Naive B cell (primary cell): ENCODE measurements around the gene CD44. TPM values are rescaled to one million over a fixed set of nuclear protein-coding genes. Genes with fewer than 3 reads are reported as not detected.
A peak's percentile ranks its signal among the peaks of the same experiment; 100 is the strongest.
"Not testable (repeated sequence)": the region's sequence is repeated elsewhere in the genome, so short reads cannot be mapped to it uniquely, and the experiment has no call there.

Source experiments
- ATAC-seq, 2 donors: fragments of 150-1000 bp; cut with Tn5 transposase; 2 replicates each; pipeline ENCODE4 v1.10.0; 2021; ENCODE audit warnings: low read depth in 2 of 2, mild to moderate bottlenecking in 2 of 2, moderate library complexity in 2 of 2
- DNase-seq: peaks from one replicate; pipeline ENCODE4 v3.0.0; 2022
- H3K27ac Mint-ChIP-seq, 6 donors: one replicate each; pipeline ENCODE4 v1.8.0; 2020 to 2022; ENCODE audit warnings: mild to moderate bottlenecking in 6 of 6, mixed read lengths in 6 of 6, moderate library complexity in 5 of 6, inconsistent platforms in 2 of 6
- H3K27me3 Mint-ChIP-seq, 3 donors: one replicate each; pipeline ENCODE4 v1.8.0; 2021 to 2022; ENCODE audit warnings: mixed read lengths in 3 of 3, mild to moderate bottlenecking in 1 of 3
- H3K36me3 Mint-ChIP-seq, 2 donors: one replicate each; pipeline ENCODE4 v1.8.0; 2020 to 2022; ENCODE audit warnings: mixed read lengths in 2 of 2, inconsistent platforms in 1 of 2, mild to moderate bottlenecking in 1 of 2
- H3K4me1 Mint-ChIP-seq, 3 donors: one replicate each; pipeline ENCODE4 v1.8.0; 2020 to 2022; ENCODE audit warnings: mixed read lengths in 3 of 3, inconsistent platforms in 1 of 3, mild to moderate bottlenecking in 1 of 3, moderate library complexity in 1 of 3
- H3K4me3 Mint-ChIP-seq, 8 donors: one replicate each; pipeline ENCODE4 v1.8.0; 2020 to 2022; ENCODE audit warnings: mild to moderate bottlenecking in 8 of 8, mixed read lengths in 8 of 8, moderate library complexity in 8 of 8, inconsistent platforms in 2 of 8
- H3K9me3 Mint-ChIP-seq, 7 donors: one replicate each; pipeline ENCODE4 v1.8.0; 2020 to 2022; ENCODE audit warnings: mixed read lengths in 7 of 7, mild to moderate bottlenecking in 5 of 7, inconsistent platforms in 2 of 7, moderate library complexity in 1 of 7
- polyA plus RNA-seq, 6 donors: library from polyadenylated mRNA; unstranded; fragments of 300-500 nt; fragmentation: Illumina TruSeq; gene quantifications; one replicate each; pipeline ENCODE4 v1.2.3, GENCODE V29; 2021; ENCODE audit warnings: low read depth in 6 of 6

Gene CD44
- polyA plus RNA-seq, 6 donors from 2014 or later, result 156 to 277 (median 187) TPM

DNA sequence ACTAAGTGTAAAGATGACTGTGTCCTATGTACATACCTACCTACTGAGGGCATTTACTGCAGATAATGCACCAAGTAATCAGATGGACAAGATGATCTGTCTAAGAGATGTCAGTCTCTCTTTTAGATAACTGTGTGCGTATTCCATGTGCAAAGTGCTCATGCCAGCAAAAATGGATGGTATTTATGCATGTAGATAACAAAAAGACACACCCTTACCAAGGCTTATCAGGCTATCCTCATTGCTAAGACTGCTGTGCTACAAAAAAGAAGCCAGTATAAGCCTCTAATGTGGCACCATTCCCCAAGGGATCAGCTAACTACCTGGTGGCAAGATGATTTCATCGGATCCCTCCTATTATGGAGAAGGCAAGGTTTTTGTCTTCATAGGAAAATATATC lies 34.3 kb upstream of the CD44 start:
- ATAC-seq (no peak), DNase-seq (no peak)
- H3K27ac Mint-ChIP-seq, result no peak overlapping the region
- no peaks in the 10 kb centered on the region for H3K27me3 Mint-ChIP-seq
- no peaks in the 10 kb centered on the region for H3K36me3 Mint-ChIP-seq
- no peak overlapping the region for H3K4me3 Mint-ChIP-seq
- peaks cover 46 to 49% (median 48%) of the 10 kb centered on the region in 3 donors for H3K4me1 Mint-ChIP-seq
- no peaks in the 10 kb centered on the region for H3K9me3 Mint-ChIP-seq

DNA sequence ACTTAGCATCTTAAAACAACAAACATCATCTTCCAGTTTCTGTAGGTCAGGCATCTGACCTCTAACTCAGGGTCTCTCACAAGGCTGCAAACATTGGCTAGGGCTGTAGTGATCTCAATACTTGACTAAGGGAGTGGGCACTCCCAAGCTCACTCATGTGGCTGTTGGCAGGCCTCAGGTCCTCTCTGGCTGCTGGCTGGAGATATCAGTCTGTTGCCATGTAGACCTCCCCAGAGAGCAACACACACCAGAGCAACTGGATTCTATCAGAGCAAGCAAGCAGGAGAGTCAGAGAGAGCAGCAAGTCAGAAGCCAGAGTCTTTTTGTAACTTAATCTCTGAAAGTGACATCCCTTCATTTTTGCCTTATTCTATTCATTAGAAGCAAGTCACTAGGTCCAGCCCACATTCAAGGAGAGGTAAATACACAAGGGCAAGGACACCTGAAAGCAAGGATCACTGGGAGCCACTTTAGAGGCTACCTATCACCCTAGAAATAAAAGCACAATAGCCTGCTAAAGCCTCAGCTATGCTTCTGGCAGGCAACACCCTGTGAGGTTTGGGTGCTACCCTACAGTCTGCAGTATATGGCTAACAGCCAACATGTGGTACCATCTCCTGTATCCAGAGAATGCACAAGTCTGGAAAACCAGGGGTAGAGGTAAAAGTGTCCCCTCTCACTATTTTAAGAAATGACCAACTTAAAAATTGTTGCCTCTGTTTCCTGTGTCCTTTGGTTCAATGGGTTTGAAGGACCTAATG lies 33.5 kb upstream of the CD44 start:
- peak overlapping the region in 4 of 6 donors; percentile 5 to 92 (median 38) for H3K27ac Mint-ChIP-seq
- DNase-seq (no peak), ATAC-seq (no peak)
- no peaks in the 10 kb centered on the region for H3K9me3 Mint-ChIP-seq
- peaks cover 55 to 58% (median 57%) of the 10 kb centered on the region in 3 donors for H3K4me1 Mint-ChIP-seq
- no peaks in the 10 kb centered on the region for H3K27me3 Mint-ChIP-seq
- no peak overlapping the region for H3K4me3 Mint-ChIP-seq
- no peaks in the 10 kb centered on the region for H3K36me3 Mint-ChIP-seq

DNA sequence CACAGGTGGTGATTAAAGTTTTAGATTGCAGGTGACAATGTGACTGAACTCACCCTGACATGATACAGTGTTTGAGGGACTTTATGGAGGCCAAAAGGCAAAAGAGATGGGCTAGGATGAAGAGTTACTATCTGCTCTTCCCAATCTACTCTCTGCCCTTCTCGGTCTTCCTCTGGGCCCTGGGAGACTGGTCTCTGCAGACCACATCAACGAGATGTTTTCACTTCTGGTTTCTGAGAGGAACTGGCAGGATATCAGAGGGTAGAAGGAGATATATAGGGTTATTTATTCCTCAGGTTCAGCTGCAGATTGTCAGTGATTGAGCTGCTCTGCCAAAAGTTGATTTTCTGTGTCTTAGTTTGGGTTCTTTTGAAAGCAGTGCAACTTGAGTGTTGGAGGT lies 32.4 kb upstream of the CD44 start:
- Mint-ChIP-seq H3K27ac (peak overlapping the region; percentile 26 to 92 (median 82)), H3K27me3 (no peaks in the 10 kb centered on the region), H3K9me3 (no peaks in the 10 kb centered on the region), H3K4me3 (peak overlapping the region; percentile 0 to 90 (median 72)), H3K36me3 (no peaks in the 10 kb centered on the region), H3K4me1 (peaks cover 64 to 69% (median 68%) of the 10 kb centered on the region in 3 donors)
- DNase-seq, result peak; percentile 61
- ATAC-seq, result peak; percentile 92 to 98

DNA sequence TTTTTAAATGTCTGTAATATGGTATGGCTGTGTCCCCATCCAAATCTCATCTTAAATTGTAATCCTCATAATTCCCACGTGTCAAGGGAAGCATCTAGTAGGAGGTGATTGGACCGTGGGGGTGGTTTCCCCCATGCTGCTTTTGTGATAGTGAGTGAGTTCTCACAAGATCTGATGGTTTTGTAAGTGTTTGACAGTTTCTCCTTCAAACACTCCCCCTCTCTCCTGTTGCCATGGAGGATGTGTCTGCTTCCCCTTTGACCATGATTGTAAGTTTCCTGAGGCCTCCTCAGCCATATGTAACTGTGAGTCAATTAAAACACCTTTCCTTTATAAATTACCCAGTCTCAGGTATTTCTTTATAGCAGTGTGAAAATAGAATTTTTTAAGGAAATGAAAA lies 31.1 kb upstream of the CD44 start:
- ATAC-seq (peak; percentile 24), DNase-seq (no peak)
- H3K27me3 Mint-ChIP-seq, result no peaks in the 10 kb centered on the region
- H3K4me1 Mint-ChIP-seq, result peaks cover 76 to 79% (median 77%) of the 10 kb centered on the region in 3 donors
- H3K4me3 Mint-ChIP-seq, result peak overlapping the region in 6 of 8 donors; percentile 43 to 84 (median 64)
- H3K9me3 Mint-ChIP-seq, result no peaks in the 10 kb centered on the region
- peak overlapping the region in 5 of 6 donors; percentile 74 to 87 (median 80) for H3K27ac Mint-ChIP-seq
- H3K36me3 Mint-ChIP-seq, result no peaks in the 10 kb centered on the region

DNA sequence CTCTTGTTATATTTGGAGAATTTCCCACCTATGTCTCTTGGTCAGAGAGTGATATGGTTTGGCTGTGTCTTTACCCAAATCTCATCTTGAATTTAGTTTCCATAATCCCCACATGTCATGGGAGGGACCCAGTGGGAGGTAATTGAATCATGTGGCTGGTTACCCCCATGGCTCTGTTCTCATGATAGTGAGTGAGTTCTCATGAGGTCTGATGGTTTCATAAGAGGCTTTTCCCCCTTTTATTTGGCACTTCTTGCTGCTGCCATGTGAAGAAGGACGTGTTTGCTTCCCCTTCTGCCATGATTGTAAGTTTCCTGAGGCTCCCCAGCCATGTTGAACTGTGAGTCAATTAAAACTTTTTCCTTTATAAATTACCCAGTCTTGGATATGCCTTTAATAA lies 30.6 kb upstream of the CD44 start:
- Mint-ChIP-seq H3K27ac (peak overlapping the region; percentile 73 to 95 (median 80)), H3K4me3 (peak overlapping the region in 4 of 8 donors; percentile 8 to 65 (median 40)), H3K4me1 (peaks cover 75 to 78% (median 77%) of the 10 kb centered on the region in 3 donors)
- H3K36me3 Mint-ChIP-seq, DNase-seq, H3K27me3 Mint-ChIP-seq, H3K9me3 Mint-ChIP-seq, ATAC-seq: not testable (repeated sequence)

DNA sequence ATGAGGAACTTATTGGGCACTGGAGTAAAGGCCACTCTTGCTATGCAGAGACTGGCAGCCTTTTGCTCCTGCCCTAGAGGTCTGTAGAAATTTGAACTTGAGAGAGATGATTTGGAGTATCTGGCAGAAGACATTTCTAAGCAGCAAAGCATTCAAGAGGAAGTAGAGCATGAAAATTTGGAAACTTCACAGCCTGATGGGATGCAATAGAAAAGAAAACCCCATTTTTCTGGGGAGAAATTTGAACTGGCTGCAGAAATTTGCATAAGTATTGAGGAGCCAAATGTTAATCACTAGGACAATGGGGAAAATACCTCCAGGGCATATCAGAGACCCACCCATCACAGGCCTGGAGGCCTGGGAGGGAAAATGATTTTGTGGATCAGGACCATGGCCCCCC lies 29.9 kb upstream of the CD44 start:
- H3K36me3 Mint-ChIP-seq, result no peaks in the 10 kb centered on the region
- no peaks in the 10 kb centered on the region for H3K9me3 Mint-ChIP-seq
- no peak for DNase-seq
- peak overlapping the region in 3 of 8 donors; percentile 3 to 65 (median 30) for H3K4me3 Mint-ChIP-seq
- peaks cover 70 to 79% (median 72%) of the 10 kb centered on the region in 3 donors for H3K4me1 Mint-ChIP-seq
- peak overlapping the region in 3 of 6 donors; percentile 73 to 95 (median 79) for H3K27ac Mint-ChIP-seq
- no peak for ATAC-seq
- H3K27me3 Mint-ChIP-seq, result no peaks in the 10 kb centered on the region

DNA sequence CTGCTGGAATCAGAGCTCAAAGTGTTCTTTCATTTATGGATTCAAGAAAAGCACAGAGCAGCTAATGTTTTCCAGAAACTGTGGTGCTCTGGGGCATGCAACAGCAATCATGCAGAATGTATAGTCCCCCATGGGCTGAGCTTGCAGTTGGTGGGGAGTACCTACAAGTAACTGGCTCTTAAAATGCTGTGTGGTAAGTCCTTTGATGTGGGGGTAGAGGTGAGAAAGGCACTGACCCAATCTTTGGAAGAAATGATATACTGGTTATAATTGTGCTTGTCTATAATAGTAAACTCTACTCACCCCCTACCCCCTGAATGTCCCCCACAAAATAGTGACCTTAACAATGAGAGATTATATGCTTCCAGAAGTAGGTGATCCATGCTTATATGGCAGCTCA lies 29.1 kb upstream of the CD44 start:
- Mint-ChIP-seq H3K27ac (peak overlapping the region in 2 of 6 donors; percentile 3 to 76), H3K36me3 (no peaks in the 10 kb centered on the region), H3K4me3 (no peak overlapping the region), H3K27me3 (no peaks in the 10 kb centered on the region), H3K9me3 (no peaks in the 10 kb centered on the region), H3K4me1 (peaks cover 73 to 84% (median 76%) of the 10 kb centered on the region in 3 donors)
- DNase-seq, result no peak
- no peak for ATAC-seq

DNA sequence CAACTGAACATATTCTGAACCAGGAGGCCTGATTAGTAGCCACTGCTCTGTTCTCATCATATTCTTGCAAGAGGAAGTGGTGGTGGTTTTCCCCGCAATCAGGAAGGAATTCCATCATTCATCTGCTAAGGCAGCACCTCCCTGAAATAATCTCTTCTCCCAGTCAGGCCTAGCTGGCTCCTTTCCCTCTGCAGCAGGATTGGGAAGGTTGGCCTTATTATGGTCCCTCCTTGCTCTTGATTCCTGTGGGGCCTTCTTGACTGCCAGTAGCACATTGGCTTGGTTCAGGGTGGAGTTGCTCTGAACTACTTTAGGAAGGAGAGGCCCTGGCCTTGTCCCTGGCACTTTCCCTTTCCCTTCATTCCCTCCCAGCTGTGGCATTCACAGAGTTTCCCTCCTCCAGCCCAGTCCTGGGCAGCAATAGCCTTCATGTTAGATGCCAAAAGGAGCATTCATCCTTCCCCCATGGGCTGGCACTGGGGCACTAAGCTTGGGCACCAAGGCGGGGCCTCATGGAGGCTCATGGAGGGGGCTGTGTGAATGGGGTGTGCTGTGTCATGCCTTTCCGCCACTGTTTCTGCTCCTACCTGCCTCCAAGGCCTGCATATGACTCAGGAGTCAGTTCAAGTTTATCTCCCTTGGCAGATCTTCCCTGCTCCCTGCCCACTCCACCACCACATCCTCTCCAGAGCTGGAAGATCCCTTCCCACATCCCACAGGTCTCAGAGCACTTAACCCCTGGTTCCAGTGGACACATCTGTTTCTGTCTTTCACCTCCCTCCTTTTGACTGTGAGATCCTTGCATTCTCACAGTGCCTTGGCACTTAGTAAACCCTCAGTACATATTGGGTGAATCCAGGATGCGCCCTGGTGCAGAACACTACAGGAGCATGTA lies 27.6 kb upstream of the CD44 start:
- Mint-ChIP-seq H3K36me3 (no peaks in the 10 kb centered on the region), H3K9me3 (no peaks in the 10 kb centered on the region), H3K4me1 (peaks cover 66 to 85% (median 66%) of the 10 kb centered on the region in 3 donors), H3K4me3 (peak overlapping the region in 5 of 8 donors; percentile 33 to 86 (median 67)), H3K27me3 (no peaks in the 10 kb centered on the region), H3K27ac (peak overlapping the region in 5 of 6 donors; percentile 31 to 93 (median 86))
- ATAC-seq (no peak), DNase-seq (no peak)

DNA sequence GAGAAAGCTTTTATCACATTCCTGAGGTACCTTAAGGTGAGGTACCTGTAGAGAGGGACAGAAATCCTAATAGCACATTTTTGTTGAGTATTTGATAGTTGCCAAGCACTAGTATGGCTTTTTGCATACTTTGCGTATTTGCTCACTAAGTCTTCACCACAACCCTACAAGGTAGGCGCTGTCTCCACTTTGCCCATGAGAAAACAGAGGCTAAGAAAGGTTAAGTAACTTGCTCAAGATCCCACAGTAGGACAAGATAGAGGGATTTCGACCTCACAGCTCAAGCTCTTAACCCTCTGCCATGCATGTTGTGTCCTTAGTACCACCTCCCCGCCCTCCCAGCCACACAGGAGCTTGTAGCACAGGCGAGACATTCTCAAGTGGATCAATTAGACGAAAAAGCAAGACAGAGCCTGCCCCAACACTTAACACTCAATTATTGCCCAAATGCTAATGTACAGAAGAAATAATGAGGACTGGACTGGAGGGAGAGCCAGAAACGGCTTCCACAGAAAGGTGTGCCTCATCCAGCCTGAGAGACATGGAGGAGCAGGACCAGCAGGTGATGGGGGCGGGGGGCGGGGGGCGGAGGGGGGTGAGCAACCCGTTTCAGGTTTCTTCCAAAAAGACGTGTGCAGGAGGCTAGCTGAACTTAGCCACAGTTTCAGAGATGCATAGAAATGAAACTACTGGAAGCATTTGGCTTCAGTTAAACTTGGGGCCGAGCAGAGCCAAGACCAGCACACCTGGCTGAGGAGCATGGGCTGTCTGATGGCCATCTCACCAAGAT lies 26.7 kb upstream of the CD44 start:
- Mint-ChIP-seq H3K27me3 (no peaks in the 10 kb centered on the region), H3K4me3 (no peak overlapping the region), H3K27ac (peak overlapping the region in 4 of 6 donors; percentile 36 to 80 (median 70)), H3K4me1 (peaks cover 57 to 79% (median 58%) of the 10 kb centered on the region in 3 donors), H3K36me3 (no peaks in the 10 kb centered on the region), H3K9me3 (no peaks in the 10 kb centered on the region)
- DNase-seq (no peak), ATAC-seq (no peak)

DNA sequence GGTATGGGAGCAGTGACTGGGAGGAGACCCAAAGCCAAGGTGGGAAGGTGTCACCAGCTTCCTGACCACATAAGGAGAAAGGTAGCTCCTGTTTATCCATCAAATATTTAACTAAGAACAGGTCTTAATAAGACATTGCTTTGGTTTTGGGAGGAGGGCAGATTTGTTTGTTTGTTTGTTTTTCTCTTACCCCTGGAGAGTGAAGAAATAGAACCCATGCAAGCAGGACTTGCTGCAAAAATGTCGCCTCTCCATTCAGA lies 26.2 kb upstream of the CD44 start:
- peak overlapping the region in 2 of 6 donors; percentile 54 to 73 for H3K27ac Mint-ChIP-seq
- ATAC-seq (no peak), DNase-seq (no peak)
- H3K4me1 Mint-ChIP-seq, result peaks cover 53 to 78% (median 54%) of the 10 kb centered on the region in 3 donors
- H3K9me3 Mint-ChIP-seq, result no peaks in the 10 kb centered on the region
- H3K27me3 Mint-ChIP-seq, result no peaks in the 10 kb centered on the region
- no peak overlapping the region for H3K4me3 Mint-ChIP-seq
- no peaks in the 10 kb centered on the region for H3K36me3 Mint-ChIP-seq

DNA sequence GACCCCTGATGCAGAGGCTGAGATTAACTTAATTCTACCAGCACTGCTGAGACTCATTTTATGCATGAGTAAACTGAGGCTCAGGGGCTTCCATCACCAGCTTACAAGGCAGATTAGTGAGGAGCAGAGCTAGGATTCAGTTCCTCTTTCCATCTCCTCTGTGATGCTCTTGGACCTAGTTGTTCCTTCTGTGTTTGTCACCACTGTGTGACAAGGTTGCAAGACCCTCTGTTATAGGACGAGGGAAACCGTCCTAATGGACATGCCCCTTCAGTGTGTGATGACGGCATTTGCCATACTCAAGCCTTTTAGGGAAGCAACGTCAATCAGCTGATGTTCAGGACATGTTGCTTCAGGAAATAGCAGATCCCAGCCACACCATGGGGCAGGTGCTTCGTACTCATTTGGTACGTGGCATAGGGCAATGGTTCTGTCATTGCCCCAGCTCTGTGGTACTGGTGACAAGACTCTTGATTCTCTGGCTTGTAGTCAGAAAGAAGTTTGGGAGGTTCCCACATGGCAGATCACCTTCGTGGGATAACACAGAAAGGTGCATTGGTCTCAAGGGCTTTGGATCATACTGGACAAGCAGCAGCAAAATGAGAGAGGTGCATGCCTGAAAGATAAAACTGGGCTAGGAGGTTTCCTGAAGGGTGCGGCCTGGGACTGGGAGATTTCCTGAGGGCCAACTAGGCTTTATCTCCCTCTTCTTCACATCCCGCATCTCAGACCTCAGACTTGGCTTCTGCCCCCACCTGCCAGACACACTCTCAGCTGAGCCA lies 23.9 kb upstream of the CD44 start:
- H3K9me3 Mint-ChIP-seq, result peaks cover 0 to 4% (median 0%) of the 10 kb centered on the region in 7 donors
- H3K4me3 Mint-ChIP-seq, result peak overlapping the region in 2 of 8 donors; percentile 15 to 45
- peak overlapping the region; percentile 40 to 92 (median 71) for H3K27ac Mint-ChIP-seq
- DNase-seq, result peak; percentile 63
- no peaks in the 10 kb centered on the region for H3K36me3 Mint-ChIP-seq
- peak; percentile 80 to 85 for ATAC-seq
- H3K27me3 Mint-ChIP-seq, result no peaks in the 10 kb centered on the region
- H3K4me1 Mint-ChIP-seq, result peaks cover 53 to 77% (median 59%) of the 10 kb centered on the region in 3 donors

DNA sequence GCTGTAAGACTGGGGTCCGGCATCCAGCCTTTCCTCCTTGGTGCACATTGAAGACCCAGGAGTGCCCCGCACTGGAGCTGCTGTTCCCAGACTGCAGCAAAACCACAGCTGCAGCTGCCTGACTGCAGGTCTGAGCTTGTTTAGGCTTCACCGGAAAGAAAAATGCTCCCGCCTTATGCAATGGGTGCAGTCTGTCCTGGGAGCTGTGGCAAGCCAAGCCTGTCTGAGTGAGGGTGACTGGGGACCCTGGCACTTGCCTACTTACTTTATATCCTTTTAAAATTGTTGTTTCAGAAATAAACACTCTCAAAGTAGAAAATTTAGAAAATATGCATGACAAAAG lies 23.3 kb upstream of the CD44 start:
- Mint-ChIP-seq H3K36me3 (no peaks in the 10 kb centered on the region), H3K27ac (peak overlapping the region in 3 of 6 donors; percentile 50 to 92 (median 82)), H3K9me3 (peaks cover 0 to 4% (median 0%) of the 10 kb centered on the region in 7 donors), H3K27me3 (no peaks in the 10 kb centered on the region), H3K4me1 (peaks cover 52 to 77% (median 59%) of the 10 kb centered on the region in 3 donors), H3K4me3 (no peak overlapping the region)
- DNase-seq (no peak), ATAC-seq (no peak)
